Left lobe of liver (tissue), 2 donors: ENCODE results near the gene CLMN. TPM values are rescaled to one million over a fixed set of nuclear protein-coding genes. Genes with fewer than 3 reads are reported as not detected.

Experiments
- ATAC-seq: fragments of 200-7000 bp; cut with Tn5 transposase; one replicate; pipeline ENCODE4 v1.9.1; 2020; ENCODE audit warnings: mild to moderate bottlenecking, moderate library complexity
- DNase-seq: peaks from one replicate; pipeline ENCODE4 v3.0.0-alpha.2; 2020; ENCODE audit warnings: low spot score
- total RNA-seq: library from RNA; stranded (reverse); gene quantifications from one replicate; pipeline ENCODE4 v1.2.1, GENCODE V29; 2021
- donor health status: DM: no; HTN: no; CAD: no; lungs with moderate emphysema.
- donor health status: DM: no; HTN: yes; CAD: no.

CLMN gene
- total RNA-seq, 1 donor from 2014 or later: 67.7 TPM

DNA sequence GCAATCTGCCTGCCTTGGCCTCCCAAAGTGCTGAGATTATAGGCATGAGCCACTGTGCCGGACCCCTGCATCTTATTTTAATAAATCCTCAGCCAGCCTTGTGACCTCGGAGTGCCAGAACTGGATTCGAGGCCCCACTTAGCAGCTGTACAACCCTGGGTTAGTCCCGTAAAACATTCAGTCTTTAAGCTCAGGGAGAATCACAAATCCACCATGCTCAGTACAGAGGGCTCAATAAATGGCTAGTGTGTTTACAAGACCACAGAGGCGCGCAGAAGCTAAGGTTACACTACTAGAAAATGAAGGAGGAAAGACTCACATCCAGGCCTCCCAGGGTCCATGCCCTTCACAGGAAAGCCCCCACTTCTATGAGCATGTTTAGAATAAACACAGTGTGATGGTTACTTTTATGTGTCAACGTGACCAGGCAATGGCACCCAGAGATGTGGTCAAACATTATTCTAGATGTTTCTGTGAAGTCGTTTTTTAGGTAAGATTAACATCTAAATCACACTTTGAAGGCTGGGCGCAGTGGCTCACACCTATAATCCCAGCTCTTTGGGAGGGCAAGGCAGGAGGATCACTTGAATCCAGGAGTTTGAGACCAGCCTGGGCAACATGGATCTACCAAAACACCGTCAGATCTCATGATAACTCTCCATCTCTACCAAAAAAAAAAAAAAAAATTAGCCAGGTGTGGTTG is 55.3 kb downstream of the CLMN start:
- DNase-seq: no peak
- no peak for ATAC-seq

DNA sequence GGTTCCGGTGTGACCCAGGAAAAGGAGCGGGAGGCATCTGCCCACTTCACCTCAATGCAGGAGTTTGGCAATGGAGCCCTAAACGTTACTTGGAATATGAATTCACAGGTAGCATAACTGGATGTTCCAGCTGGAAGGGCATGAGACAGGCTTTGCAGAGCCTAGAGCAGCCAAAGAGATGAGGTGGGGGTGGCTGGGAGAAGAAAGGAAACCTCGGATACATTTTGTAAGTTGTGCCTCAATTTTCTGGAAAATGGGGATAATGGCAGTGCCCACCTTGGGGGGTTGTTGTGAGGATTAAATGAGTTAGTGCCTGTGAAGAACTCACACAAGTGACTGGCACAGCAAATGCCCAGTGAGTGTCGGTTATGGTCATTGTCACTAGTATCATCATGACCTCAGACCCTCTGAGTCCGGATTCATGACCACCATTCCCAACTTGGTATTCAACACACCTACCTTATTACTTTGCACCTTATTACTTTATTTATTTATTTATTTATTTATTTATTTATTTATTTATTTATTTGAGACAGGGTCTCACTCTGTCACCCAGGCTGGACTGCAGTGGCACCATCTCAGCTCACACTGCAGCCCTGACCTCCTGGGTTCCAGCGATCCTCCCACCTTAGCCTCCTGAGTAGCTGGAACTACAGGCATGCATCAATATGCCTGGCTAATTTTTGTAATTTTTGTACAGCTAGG is 56.0 kb downstream of the CLMN start:
- DNase-seq (no peak), ATAC-seq (no peak)

DNA sequence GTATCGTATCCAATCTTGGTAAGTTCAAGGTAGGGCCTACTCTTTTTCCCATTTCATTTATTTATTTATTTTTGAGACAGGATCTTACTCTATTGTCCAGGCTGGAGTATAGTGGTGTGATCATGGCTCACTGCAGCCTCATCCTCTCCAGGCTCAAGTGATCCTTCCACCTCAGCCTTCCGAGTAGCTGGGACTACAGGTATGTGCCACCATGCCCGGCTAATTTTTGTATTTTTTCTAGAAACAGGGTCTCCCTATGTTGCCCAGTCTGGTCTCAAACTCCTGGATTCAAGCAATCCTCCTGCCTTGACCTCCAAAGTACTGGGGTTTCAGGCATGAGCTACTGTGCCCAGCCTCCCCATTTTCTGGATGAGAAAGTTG is 57.2 kb downstream of the CLMN start:
- DNase-seq (no peak), ATAC-seq (no peak)

DNA sequence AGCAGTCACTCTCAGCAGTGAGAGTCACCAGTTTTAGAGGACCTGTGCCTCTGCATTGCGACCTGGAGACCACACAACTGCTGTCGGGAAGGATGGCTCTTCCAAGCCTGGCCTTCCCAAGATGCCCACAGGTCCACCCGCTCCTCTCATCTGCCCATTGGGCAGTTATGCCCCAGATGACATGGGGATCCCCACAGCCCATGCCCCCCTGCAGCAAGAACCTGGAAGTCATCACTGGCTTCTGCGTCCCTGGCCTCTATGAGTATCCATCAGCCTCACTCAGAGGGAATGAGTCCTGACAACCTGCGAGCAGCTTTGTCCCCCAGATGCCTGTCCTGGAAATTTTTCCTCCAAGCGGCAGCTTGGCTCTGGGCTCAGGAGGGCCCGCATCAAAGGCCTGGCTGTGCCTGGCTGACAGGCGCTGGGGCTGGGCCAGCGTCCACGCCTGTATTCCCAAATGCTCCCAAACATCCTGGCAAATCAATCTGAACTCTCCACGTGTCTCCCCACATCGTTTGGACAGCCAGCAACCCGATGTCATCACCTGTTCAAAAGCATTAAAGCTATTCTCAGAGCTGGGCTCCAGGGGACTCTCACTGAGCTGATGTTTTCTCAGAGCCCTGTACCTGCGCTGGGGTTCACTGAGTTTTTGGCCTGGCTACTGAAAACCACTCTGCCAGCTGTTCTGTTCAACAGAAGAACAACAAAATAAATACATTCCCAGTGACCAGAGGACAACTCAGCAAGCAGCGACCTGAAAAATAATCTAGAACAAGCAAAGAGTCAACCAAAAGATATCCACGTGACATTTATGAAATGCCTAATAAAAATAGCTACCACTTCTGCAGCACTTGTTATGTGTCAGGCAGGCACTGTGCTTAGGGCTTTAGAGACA is 57.8 kb downstream of the CLMN start:
- peak; percentile 79 for ATAC-seq
- peak; percentile 82 for DNase-seq

DNA sequence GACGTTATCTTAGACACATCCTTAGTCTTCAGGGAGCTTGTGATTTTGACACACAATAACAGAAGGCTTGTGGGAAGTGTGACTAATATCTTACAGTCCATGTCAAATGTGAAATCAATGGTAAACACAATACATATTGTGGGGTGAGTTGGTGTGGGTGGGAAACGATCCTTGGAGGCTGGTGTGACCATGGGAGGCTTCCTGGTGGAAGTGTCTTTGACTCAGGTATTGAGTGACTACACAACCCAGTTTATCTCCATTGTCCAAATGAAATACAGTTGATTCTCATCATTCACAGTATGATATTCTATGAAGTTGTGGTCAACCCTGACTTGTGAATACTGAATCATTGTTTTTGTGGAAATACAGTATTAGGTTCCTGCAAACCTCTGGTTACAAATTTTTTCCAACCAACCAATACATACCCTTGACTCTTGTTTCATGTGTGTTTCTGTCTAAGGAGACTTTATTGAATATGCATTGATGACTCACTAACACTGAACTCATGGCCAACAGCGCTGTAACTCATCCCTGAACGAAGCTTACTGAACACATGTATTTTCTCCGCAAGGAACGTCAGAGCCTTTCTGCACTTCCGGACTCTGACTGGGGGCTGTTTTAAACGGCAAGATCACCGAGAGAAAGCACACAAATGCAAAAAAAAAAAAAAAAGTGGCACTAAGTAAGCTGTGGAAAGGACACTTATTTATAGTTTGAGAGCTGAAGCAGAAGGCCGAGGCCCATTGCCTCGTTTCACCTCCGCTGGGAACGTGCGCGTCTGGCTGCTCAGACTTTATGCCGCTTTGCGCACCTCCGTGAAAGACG is 59.0 kb downstream of the CLMN start:
- no peak for ATAC-seq
- DNase-seq: no peak

DNA sequence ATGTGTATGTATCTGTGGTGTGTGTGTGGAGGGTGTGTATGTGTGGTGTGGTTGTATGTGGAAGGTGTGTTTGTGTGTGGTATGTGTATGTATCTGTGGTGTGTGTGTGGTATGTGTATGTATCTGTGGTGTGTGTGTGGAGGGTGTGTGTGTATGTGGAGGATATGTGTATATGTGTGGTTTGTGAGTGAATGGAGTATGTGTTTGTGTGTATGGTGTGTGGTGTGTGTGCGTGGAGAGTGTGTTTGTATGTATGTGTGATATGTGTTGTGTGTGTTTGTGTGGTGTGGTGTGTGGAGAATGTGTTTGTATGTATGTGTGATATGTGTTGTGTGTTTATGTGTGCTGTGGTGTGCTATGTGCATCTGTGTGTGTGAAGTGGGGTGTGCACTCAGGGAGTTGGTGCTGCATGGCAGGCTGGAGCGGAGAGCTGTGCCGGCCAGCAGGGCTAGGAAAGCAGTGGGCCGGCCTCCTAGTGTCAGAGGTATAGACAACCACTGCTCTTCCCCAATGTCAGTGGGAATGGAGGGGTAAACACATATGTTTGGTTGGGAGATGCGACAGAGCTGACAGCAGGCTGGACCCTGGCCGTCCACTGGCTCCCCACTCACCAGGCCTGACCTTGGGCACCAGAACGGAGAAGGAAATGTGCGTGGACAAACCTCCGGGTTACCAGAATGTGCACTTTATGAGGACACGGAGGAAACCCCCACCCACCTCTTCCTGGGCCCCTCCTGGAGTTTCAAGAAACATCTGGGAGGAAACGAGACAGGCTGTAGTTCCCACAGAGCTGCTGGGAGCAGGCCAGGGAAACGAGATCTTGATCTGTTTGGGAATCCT is 60.7 kb downstream of the CLMN start:
- DNase-seq: no peak
- no peak for ATAC-seq

DNA sequence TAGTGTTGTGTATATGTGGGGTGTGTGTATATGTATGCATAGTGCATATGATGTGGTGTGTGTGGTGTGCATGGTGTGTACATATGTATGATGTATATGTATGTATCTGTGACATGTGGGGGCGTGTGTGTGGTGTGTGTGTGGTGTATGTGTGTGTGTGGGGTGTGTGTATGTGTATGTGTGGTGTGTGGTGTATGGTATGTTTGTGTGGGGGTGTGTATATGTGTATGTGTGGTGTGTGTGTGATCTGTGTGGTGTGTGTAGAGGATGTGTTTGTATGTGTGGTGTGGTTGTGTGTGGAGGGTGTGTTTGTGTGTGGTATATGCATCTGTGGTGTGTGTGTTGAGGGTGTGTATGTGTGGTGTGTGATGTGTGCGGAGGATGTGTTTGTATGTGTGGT is 61.6 kb downstream of the CLMN start:
- ATAC-seq: no peak
- no peak for DNase-seq

DNA sequence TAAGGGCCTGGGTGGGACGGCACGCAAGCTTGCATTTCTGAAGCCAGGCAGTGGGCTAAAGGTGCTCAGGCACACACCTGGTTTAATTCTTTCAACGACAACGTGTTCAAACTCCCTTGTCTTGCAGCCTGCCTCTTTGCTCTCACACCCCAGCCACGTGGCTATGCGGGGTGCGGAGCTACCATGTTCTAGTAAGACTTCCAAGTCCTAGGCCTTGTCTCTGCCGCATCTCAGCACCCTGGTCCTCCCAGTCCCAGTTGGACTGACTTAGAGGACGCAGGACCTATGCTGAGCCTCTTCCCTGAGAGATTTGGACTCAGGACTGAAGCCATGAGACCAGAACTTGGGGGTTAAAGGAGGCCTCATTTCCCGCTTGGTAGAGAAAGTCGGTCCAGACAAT is 62.2 kb downstream of the CLMN start:
- DNase-seq (no peak), ATAC-seq (no peak)

DNA sequence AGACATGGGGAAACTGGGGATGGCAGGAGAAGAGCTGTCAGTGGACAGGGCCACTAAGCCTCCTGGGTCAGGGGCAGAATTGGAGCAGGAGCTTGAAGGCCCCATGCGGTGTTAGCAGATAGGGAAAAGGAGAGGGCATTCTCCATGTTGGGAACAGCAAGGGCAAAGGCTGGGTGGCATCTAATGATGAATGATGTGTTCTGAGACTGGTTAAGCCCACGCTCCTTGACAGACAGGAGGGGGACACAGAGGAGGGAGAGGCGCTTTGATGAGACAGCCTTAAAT is 63.0 kb downstream of the CLMN start:
- DNase-seq (no peak), ATAC-seq (no peak)

DNA sequence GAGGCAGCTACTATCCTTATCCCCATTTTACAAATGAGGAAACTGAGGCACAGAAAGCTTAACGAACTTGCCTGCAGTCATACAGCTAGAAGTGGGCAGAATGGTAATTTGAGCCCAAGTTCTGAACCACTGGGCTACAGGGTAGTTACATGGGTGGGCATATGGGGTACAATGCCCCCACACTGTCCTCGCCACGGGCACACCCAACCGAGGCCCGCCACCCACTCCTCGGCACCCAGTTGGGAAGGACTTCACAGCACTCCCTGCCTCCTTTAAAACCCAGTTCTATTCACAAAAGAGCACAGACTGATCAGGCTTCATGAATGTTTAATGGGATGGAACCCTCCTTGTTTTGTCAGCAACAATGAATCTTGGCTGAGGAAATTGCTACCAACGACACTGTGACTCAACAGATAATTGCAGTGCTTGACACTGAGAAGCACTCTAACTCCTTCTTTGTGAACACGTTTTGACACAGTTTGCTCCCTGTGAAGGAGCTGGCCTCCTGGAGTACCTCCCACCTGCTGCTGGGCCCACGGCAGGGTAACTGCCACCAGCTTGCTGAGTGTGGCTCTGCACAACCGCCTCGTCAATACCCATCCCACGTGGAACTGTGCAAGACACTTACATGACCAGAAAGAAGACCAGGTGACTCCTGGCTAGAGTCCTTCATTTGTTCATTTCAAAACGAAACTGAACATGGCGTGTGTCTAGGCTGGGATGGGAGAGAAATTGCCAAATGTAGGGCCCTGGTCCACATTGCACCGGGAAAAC is 63.5 kb downstream of the CLMN start:
- ATAC-seq (no peak), DNase-seq (no peak)

DNA sequence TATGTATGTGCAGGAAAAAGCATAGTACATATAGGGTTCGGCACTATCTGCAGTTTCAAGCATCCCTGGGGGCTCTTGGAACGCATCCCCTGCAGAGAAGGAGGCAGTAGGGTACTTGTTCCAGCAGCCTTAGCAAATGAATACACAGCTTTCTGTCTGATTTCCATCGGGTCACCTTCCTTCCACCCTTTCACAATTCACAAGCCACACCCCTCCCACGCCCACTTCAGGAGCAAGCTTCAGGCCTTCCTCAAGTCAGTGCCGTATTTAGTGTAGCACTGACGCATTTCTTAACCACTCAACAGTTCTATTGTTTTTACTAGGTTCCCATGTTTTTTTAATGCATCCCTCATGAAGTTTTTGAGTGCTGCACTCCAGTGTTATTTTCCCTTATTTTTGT is 64.2 kb downstream of the CLMN start:
- DNase-seq (no peak), ATAC-seq (peak; percentile 68)

DNA sequence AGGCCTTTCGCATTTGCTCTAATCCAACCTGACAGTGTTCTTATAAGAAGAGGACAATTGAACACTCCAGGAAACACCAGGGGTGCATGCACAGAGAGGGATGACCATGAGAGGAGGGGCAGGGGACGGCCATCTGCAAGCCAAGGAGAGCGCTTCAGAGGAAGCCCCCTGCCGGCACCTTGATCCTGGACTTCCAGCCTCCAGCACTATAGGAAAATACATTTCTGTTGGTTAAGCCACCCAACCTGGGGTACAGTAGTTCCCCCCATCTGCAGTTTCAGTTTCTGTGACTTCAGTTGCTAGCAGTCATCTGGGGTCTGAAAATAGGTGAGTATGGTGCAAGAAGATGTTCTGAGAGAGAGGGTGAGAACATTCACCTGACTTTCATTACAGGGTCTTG is 64.7 kb downstream of the CLMN start:
- DNase-seq: no peak

DNA sequence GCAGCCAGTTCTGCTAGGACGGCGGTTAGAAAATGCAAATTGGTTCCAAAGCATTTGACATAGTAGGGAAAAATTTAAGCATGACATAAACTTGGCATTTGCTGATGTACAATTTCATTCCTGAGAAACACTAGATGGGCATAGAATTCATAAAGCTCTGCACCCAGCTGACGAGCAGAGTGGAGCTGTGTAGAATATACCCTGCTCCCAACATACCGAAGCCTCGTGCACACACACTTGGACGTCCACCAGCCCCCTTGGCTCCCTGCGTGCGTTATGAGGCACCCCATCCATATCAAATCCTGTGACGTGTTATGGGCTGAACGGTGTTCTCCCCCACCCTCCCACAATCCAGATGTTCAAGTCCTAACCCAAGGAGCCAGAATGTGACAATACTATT is 65.4 kb downstream of the CLMN start:
- ATAC-seq (no peak), DNase-seq (no peak)

More for the DNA sequence above, 64.7 kb downstream of the CLMN start:
- ATAC-seq: no peak

DNA sequence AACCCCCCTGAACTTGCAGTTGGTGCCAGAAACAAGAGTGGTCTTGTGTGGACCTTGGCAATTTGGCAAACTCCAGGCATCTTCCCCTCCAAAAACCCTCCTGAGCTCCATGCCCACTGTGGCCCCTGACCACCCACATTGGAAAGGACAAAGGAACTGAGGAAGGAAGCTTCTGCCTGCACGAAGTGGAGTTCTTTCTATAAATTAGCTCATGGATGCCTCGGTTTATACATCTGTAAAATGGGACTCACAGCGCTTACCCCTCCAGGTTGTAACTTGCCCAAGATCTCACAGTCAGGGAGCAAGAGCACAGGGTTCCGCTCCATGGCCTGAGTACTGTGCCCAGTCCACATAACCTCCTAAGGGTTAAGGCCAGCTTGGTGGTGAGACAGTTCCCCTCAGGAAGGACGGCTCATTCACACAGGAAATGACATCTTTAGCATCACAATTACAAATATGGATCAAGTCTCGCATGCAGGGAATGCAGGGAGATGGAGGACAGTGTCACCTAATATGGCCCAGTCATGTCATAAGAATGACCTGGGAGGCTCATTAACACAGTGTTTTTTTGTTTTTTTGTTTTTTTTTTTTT is 66.6 kb downstream of the CLMN start:
- DNase-seq (peak; percentile 32), ATAC-seq (no peak)

DNA sequence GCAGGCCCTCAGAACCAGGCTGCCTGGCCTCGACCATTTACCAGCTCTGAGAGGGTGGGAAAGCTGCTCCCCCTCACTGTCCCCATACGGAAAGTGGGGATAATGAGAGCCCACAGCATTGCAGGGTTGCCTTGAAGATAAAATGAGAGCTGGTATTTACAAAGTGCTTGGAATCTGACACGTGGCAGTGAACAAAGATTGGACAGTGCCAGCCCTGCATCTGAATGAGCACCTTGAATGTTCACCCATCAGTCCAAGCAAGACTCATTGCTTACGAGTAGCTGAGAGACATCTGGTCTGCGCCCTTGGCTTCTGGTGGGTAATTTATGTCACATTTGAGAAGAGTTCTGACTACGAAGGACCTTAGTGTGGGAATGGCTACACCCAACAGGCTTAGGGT is 67.5 kb downstream of the CLMN start:
- ATAC-seq: no peak
- DNase-seq: peak; percentile 11

DNA sequence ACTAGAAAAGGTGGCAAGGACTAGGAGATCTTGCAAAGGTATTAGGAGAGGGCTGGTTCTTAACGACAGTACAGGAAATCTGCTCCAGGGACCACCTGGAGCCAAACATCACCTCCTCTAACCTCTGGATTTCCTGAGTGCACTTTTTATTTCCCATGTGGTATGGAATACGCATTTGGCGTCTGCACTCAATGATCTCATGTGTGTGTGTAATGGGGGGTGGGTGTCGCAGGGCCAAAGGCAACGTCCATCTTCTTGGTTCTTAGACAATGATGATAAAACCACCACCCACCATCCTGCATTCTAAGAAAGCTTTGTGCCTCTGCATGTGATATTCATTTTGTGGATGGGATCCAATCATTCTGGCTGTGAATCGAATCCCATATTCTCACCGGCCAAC is 68.8 kb downstream of the CLMN start:
- ATAC-seq (no peak), DNase-seq (peak; percentile 11)

DNA sequence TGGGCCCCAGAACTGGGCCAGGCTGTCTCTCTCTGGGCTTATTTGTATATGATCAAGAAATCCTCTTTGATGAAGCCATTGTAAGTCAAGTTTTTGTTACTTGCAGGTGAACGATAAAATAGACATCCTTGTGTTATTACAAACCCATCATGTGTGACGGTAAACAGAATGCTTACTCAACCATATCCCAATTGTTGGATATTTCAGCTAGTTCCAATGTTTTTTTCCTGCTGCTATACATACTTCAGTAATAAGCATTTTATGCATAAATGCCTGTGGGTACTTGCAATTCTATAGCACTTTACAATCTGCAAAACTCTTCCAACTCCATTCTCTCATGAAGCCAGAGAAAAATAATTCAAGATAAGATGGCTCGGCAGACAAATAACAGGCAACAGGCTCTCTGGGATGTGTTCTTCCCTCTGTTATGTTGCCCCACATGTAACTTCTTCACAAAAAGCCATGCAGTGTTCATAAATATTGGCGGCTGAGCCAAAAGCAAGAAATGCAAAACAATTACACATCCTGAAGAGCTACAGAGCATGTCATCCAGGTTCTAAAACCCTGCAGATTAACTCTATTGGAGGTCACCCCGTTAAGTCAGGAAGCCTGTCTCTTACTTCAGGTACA is 69.5 kb downstream of the CLMN start:
- ATAC-seq (no peak), DNase-seq (no peak)

DNA sequence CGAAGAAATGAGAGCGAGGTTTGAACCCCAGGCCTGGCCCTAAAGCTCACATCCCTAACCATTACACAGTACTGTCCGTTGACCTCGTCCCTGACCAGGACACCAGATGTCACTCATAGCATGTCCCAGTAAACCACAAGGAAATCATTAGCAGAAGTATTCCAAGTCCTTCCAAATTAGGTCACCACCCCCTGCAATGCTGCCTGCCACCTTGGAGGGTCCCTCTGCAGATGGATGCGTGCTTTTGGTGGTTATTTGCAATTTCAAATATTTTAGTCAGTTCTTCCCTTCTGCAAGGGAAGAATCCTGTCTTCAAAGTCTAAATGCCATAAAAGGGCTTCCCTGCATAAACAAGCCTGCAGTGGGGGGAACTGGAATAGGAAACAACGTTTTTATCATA is 71.3 kb downstream of the CLMN start:
- DNase-seq: peak; percentile 33
- no peak for ATAC-seq

DNA sequence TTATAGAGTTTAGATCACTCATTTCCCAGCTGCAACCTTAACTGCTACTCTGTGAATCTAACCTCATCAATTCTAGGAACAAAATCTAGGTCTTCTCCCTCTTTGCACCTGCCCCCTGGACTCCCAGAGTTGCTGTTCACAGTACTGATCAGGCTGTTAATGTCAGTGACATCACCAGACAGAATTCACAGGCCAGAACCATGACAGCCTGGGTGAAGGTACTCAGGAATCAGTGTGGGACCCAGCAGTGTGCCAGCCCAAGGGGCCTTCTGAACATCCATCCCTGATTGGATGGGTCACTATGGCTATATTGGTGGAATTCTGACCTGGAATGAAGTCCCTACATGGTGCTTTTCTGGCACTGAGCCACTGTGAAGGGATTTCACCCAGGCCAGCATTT is 72.8 kb downstream of the CLMN start:
- DNase-seq: peak; percentile 31
- ATAC-seq: no peak
